ENCODE measurements around the gene LTO1.

The LTO1 gene

GRCh38 chr11:69670158-69670845 is 4.9 kb downstream of the LTO1 start:
- Histone ChIP-seq H3K9me3 (ENCODE audit: control insufficient read depth, low read depth, low read length) (no peaks in the 10 kb centered on the region), H3K9ac (ENCODE audit: low read length) (no peak overlapping the region), H3K27me3 (ENCODE audit: control insufficient read depth, insufficient read depth, low read length) (no peaks in the 10 kb centered on the region), H3K4me3 (ENCODE audit: low read length) (no peak overlapping the region), H3K27ac (ENCODE audit: low read length) (no peak overlapping the region), H3K36me3 (ENCODE audit: control insufficient read depth, low read depth, low read length) (peaks cover 19% of the 10 kb centered on the region), H3K4me1 (ENCODE audit: control insufficient read depth, low read depth, low read length) (no peaks in the 10 kb centered on the region)

- no peak overlapping the region for H3K9ac ChIP-seq (ENCODE audit: low read length)
- H3K36me3 ChIP-seq (ENCODE audit: control insufficient read depth, low read depth, low read length), result peaks cover 25% of the 10 kb centered on the region
- H3K4me3 ChIP-seq (ENCODE audit: low read length), result no peak overlapping the region
- H3K9me3 ChIP-seq (ENCODE audit: control insufficient read depth, low read depth, low read length), result no peaks in the 10 kb centered on the region
- H3K27me3 ChIP-seq (ENCODE audit: control insufficient read depth, insufficient read depth, low read length), result no peaks in the 10 kb centered on the region
- no peak overlapping the region for H3K27ac ChIP-seq (ENCODE audit: low read length)
- H3K4me1 ChIP-seq (ENCODE audit: control insufficient read depth, low read depth, low read length), result no peaks in the 10 kb centered on the region
Measured at GRCh38 chr11:69669486-69669885, 5.7 kb downstream of the LTO1 start.

- H3K36me3 ChIP-seq (ENCODE audit: control insufficient read depth, low read depth, low read length), result peaks cover 25% of the 10 kb centered on the region
- no peak overlapping the region for H3K9ac ChIP-seq (ENCODE audit: low read length)
- no peaks in the 10 kb centered on the region for H3K27me3 ChIP-seq (ENCODE audit: control insufficient read depth, insufficient read depth, low read length)
- no peak overlapping the region for H3K4me3 ChIP-seq (ENCODE audit: low read length)
- no peaks in the 10 kb centered on the region for H3K4me1 ChIP-seq (ENCODE audit: control insufficient read depth, low read depth, low read length)
- no peak overlapping the region for H3K27ac ChIP-seq (ENCODE audit: low read length)
- H3K9me3 ChIP-seq (ENCODE audit: control insufficient read depth, low read depth, low read length), result no peaks in the 10 kb centered on the region
Measured at GRCh38 chr11:69667619-69668604, 7.2 kb downstream of the LTO1 start.

- H3K9ac ChIP-seq (ENCODE audit: low read length), result no peak overlapping the region
- no peaks in the 10 kb centered on the region for H3K9me3 ChIP-seq (ENCODE audit: control insufficient read depth, low read depth, low read length)
- no peaks in the 10 kb centered on the region for H3K27me3 ChIP-seq (ENCODE audit: control insufficient read depth, insufficient read depth, low read length)
- H3K4me3 ChIP-seq (ENCODE audit: low read length), result no peak overlapping the region
- peaks cover 23% of the 10 kb centered on the region for H3K36me3 ChIP-seq (ENCODE audit: control insufficient read depth, low read depth, low read length)
- no peaks in the 10 kb centered on the region for H3K4me1 ChIP-seq (ENCODE audit: control insufficient read depth, low read depth, low read length)
- H3K27ac ChIP-seq (ENCODE audit: low read length), result no peak overlapping the region
Measured at GRCh38 chr11:69666752-69667536, 8.2 kb downstream of the LTO1 start.

GRCh38 chr11:69666261-69666660 is 8.9 kb downstream of the LTO1 start:
- Histone ChIP-seq H3K4me3 (ENCODE audit: low read length) (no peak overlapping the region), H3K27ac (ENCODE audit: low read length) (no peak overlapping the region), H3K9me3 (ENCODE audit: control insufficient read depth, low read depth, low read length) (no peaks in the 10 kb centered on the region), H3K27me3 (ENCODE audit: control insufficient read depth, insufficient read depth, low read length) (no peaks in the 10 kb centered on the region), H3K4me1 (ENCODE audit: control insufficient read depth, low read depth, low read length) (no peaks in the 10 kb centered on the region), H3K9ac (ENCODE audit: low read length) (no peak overlapping the region), H3K36me3 (ENCODE audit: control insufficient read depth, low read depth, low read length) (peaks cover 16% of the 10 kb centered on the region)

GRCh38 chr11:69665669-69666068 is 9.5 kb downstream of the LTO1 start:
- Histone ChIP-seq H3K36me3 (ENCODE audit: control insufficient read depth, low read depth, low read length) (peaks cover 12% of the 10 kb centered on the region), H3K4me1 (ENCODE audit: control insufficient read depth, low read depth, low read length) (no peaks in the 10 kb centered on the region)

GRCh38 chr11:69664901-69665300 is 10.3 kb downstream of the LTO1 start:
- no peaks in the 10 kb centered on the region for H3K4me1 ChIP-seq (ENCODE audit: control insufficient read depth, low read depth, low read length)
- no peaks in the 10 kb centered on the region for H3K9me3 ChIP-seq (ENCODE audit: control insufficient read depth, low read depth, low read length)
- H3K27me3 ChIP-seq (ENCODE audit: control insufficient read depth, insufficient read depth, low read length), result no peaks in the 10 kb centered on the region
- no peak overlapping the region for H3K9ac ChIP-seq (ENCODE audit: low read length)
- peaks cover 12% of the 10 kb centered on the region for H3K36me3 ChIP-seq (ENCODE audit: control insufficient read depth, low read depth, low read length)
- H3K4me3 ChIP-seq (ENCODE audit: low read length), result no peak overlapping the region
- no peak overlapping the region for H3K27ac ChIP-seq (ENCODE audit: low read length)

More at GRCh38 chr11:69665669-69666068, 9.5 kb downstream of the LTO1 start:
- H3K27ac ChIP-seq (ENCODE audit: low read length), result no peak overlapping the region
- H3K27me3 ChIP-seq (ENCODE audit: control insufficient read depth, insufficient read depth, low read length), result no peaks in the 10 kb centered on the region
- no peak overlapping the region for H3K9ac ChIP-seq (ENCODE audit: low read length)
- no peaks in the 10 kb centered on the region for H3K9me3 ChIP-seq (ENCODE audit: control insufficient read depth, low read depth, low read length)
- H3K4me3 ChIP-seq (ENCODE audit: low read length), result no peak overlapping the region

- Histone ChIP-seq H3K4me3 (ENCODE audit: low read length) (no peak overlapping the region), H3K4me1 (ENCODE audit: control insufficient read depth, low read depth, low read length) (no peaks in the 10 kb centered on the region), H3K36me3 (ENCODE audit: control insufficient read depth, low read depth, low read length) (peaks cover 9% of the 10 kb centered on the region), H3K9ac (ENCODE audit: low read length) (no peak overlapping the region), H3K9me3 (ENCODE audit: control insufficient read depth, low read depth, low read length) (no peaks in the 10 kb centered on the region), H3K27me3 (ENCODE audit: control insufficient read depth, insufficient read depth, low read length) (no peaks in the 10 kb centered on the region), H3K27ac (ENCODE audit: low read length) (no peak overlapping the region)
Measured at GRCh38 chr11:69664103-69664775, 10.9 kb downstream of the LTO1 start.

- H3K9ac ChIP-seq (ENCODE audit: low read length), result no peak overlapping the region
- no peak overlapping the region for H3K4me3 ChIP-seq (ENCODE audit: low read length)
- no peak overlapping the region for H3K27ac ChIP-seq (ENCODE audit: low read length)
- H3K27me3 ChIP-seq (ENCODE audit: control insufficient read depth, insufficient read depth, low read length), result no peaks in the 10 kb centered on the region
- peaks cover 7% of the 10 kb centered on the region for H3K4me1 ChIP-seq (ENCODE audit: control insufficient read depth, low read depth, low read length)
- peaks cover 9% of the 10 kb centered on the region for H3K36me3 ChIP-seq (ENCODE audit: control insufficient read depth, low read depth, low read length)
- no peaks in the 10 kb centered on the region for H3K9me3 ChIP-seq (ENCODE audit: control insufficient read depth, low read depth, low read length)
Measured at GRCh38 chr11:69663326-69663725, 11.8 kb downstream of the LTO1 start.

- Histone ChIP-seq H3K27ac (ENCODE audit: low read length) (no peak overlapping the region), H3K4me1 (ENCODE audit: control insufficient read depth, low read depth, low read length) (peaks cover 9% of the 10 kb centered on the region), H3K27me3 (ENCODE audit: control insufficient read depth, insufficient read depth, low read length) (no peaks in the 10 kb centered on the region), H3K9ac (ENCODE audit: low read length) (no peak overlapping the region), H3K36me3 (ENCODE audit: control insufficient read depth, low read depth, low read length) (peaks cover 9% of the 10 kb centered on the region), H3K9me3 (ENCODE audit: control insufficient read depth, low read depth, low read length) (no peaks in the 10 kb centered on the region), H3K4me3 (ENCODE audit: low read length) (no peak overlapping the region)
Measured at GRCh38 chr11:69662806-69663205, 12.3 kb downstream of the LTO1 start.
